GM23338 (cell line): ENCODE measurements around the gene SRD5A2.

Experiments used
- CTCF ChIP-seq, 2 experiments: fragments of 200-600 bp in 1 of 2; sonication (generic) in 1 of 2; conservative IDR thresholded peaks; 2 replicates each; pipeline versions ENCODE4 v1.5.1 to v1.6.1; 2016 to 2017; ENCODE audit warnings: antibody characterized with exemption in 2 of 2, low read depth in 2 of 2, mild to moderate bottlenecking in 2 of 2, moderate library complexity in 1 of 2
- EZH2phosphoT487 ChIP-seq: fragments of 200-600 bp; sonication (generic); IDR thresholded peaks from one replicate; pipeline ENCODE4 v1.8.1; 2018; ENCODE audit warnings: antibody characterized with exemption; ENCODE audit not compliant: unreplicated experiment
- ZNF331 ChIP-seq: fragments of 250-450 bp; sonication (Bioruptor Pico); IDR thresholded peaks from 2 replicates; pipeline ENCODE4 v1.5.0; 2020; ENCODE audit warnings: low read depth, mild to moderate bottlenecking, moderate library complexity

GRCh38 chr2:31505111-31505510, 75.6 kb downstream of the SRD5A2 start:
- no peak for TF ChIP-seq CTCF (conservative IDR thresholded peaks at IDR 0.05; ENCODE audit: low read depth in 2 of 2)
- TF ChIP-seq ZNF331 (CRISPR knock-in tag), result no peak
- TF ChIP-seq EZH2phosphoT487, result no peak
